Stomach (tissue), 9 donors: ENCODE results near the gene ZFP2. TPM values are rescaled to one million over a fixed set of nuclear protein-coding genes. Genes with fewer than 3 reads are reported as not detected.

Experiments used
- DNase-seq, 2 donors: peaks; one replicate each; pipeline versions ENCODE4 v3.0.0 to v3.0.0-alpha.2; 2013 to 2019
- H3K27ac ChIP-seq, 5 donors: fragments of 200-600 bp in 4 of 5; sonication (generic) in 4 of 5; one replicate each; pipeline ENCODE4 v1.5.1; 2013 to 2019; ENCODE audit warnings: mild to moderate bottlenecking in 1 of 5, moderate library complexity in 1 of 5
- H3K27me3 ChIP-seq, 3 donors: fragments of 200-600 bp; sonication (generic); one replicate each; pipeline ENCODE4 v1.5.1; 2017 to 2019; ENCODE audit warnings: mixed run types in 1 of 3
- H3K36me3 ChIP-seq, 4 donors: fragments of 200-600 bp; sonication (generic); 1 replicate in 3 of 4; 2 replicates in 1 of 4; pipeline ENCODE4 v1.5.1; 2016 to 2019
- H3K4me1 ChIP-seq, 4 donors: fragments of 200-600 bp; sonication (generic); one replicate each; pipeline ENCODE4 v1.5.1; 2016 to 2019
- H3K4me3 ChIP-seq, 4 donors: fragments of 200-600 bp; sonication (generic) in 3 of 4; one replicate each; pipeline ENCODE4 v1.5.1; 2016 to 2019; ENCODE audit warnings: mild to moderate bottlenecking in 1 of 4
- H3K9me3 ChIP-seq, 4 donors: fragments of 200-600 bp; sonication (generic); one replicate each; pipeline ENCODE4 v1.5.1; 2016 to 2019
- EP300 ChIP-seq: sonication (generic); formaldehyde crosslinking; IDR thresholded peaks from one replicate; pipeline ENCODE4 v1.6.1; 2017; ENCODE audit warnings: antibody characterized with exemption
- POLR2A ChIP-seq, 4 donors: fragments of 450-650 bp; IDR thresholded peaks; one replicate each; pipeline ENCODE4 v1.6.1; 2016; ENCODE audit warnings: antibody characterized with exemption in 4 of 4, control low read depth in 2 of 4, mild to moderate bottlenecking in 1 of 4, moderate library complexity in 1 of 4
- POLR2AphosphoS5 ChIP-seq, 3 donors: sonication (generic); formaldehyde crosslinking; IDR thresholded peaks; one replicate each; pipeline ENCODE4 v1.6.1; 2016; ENCODE audit warnings: antibody characterized with exemption in 3 of 3
- WGBS, 5 donors: extraction: QIAGEN DNeasy Blood & Tissue Kit in 3 of 5; methylation state at CpG; one replicate each; pipeline versions ENCODE4 v1.1.5 to v1.1.7; 2013 to 2018; 5-methylcytosine and 5-hydroxymethylcytosine counted together
- intact Hi-C: fragments of 100-400 bp; cut with DNase I; formaldehyde crosslinking; loops from one replicate; pipeline ENCODE4 v1.15.1; 2023; ENCODE audit warnings: low total_unique reads
- polyA plus RNA-seq, 3 donors: library from polyadenylated mRNA; stranded (reverse); fragments of 200-250 nt; gene quantifications; one replicate each; pipeline ENCODE4 v1.2.3, GENCODE V29; 2013
- total RNA-seq, 5 donors: library from RNA; depleted of rRNA; stranded (reverse); fragments of >200 nt; gene quantifications; one replicate each; pipeline versions ENCODE4 v1.1.0 to v1.2.3, GENCODE V29; 2014 to 2016
- TF ChIP-seq, protein P1 (sequence below), 7 experiments: fragments of 450-650 bp in 4 of 7; fragments of 200-600 bp in 3 of 7; sonication (generic) in 3 of 7; IDR thresholded peaks; one replicate each; pipeline ENCODE4 v1.5.1; 2016 to 2019; ENCODE audit warnings: antibody characterized with exemption in 7 of 7, control low read depth in 2 of 7, mild to moderate bottlenecking in 1 of 7
- donor health status: healthy with polysubstance abuse.
- donor health status: Bipolar disorder and iron deficiency.
- donor health status: healthy.

ZFP2 gene
- total and polyA plus RNA-seq, 8 donors = 0.87 to 128 (median 1.3) TPM

DNA sequence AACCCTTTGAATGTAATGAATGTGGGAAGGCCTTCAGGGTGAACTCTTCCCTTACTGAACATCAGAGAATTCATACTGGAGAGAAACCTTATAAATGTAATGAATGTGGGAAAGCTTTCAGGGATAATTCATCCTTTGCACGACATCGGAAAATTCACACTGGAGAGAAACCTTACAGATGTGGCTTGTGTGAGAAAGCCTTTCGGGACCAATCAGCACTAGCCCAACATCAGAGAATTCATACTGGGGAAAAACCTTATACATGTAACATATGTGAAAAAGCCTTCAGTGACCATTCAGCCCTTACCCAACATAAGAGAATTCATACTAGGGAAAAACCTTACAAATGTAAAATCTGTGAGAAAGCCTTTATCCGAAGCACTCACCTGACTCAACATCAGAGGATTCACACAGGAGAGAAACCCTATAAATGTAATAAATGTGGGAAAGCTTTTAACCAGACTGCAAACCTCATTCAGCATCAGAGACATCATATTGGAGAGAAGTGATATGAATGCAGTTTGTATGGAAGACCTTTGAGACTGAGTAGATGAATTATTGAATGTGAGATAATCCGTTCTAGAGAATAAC, 69.8 kb downstream of the ZFP2 start:
- no peaks in the 10 kb centered on the region for H3K27me3 ChIP-seq
- no peak for TF ChIP-seq POLR2A (IDR thresholded peaks at IDR 0.05)
- TF ChIP-seq, protein P1, sequence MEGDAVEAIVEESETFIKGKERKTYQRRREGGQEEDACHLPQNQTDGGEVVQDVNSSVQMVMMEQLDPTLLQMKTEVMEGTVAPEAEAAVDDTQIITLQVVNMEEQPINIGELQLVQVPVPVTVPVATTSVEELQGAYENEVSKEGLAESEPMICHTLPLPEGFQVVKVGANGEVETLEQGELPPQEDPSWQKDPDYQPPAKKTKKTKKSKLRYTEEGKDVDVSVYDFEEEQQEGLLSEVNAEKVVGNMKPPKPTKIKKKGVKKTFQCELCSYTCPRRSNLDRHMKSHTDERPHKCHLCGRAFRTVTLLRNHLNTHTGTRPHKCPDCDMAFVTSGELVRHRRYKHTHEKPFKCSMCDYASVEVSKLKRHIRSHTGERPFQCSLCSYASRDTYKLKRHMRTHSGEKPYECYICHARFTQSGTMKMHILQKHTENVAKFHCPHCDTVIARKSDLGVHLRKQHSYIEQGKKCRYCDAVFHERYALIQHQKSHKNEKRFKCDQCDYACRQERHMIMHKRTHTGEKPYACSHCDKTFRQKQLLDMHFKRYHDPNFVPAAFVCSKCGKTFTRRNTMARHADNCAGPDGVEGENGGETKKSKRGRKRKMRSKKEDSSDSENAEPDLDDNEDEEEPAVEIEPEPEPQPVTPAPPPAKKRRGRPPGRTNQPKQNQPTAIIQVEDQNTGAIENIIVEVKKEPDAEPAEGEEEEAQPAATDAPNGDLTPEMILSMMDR (IDR thresholded peaks at IDR 0.05) = no peak
- TF ChIP-seq EP300 = no peak
- no peak for TF ChIP-seq POLR2AphosphoS5 (IDR thresholded peaks at IDR 0.05)
- no peak overlapping the region for H3K4me3 ChIP-seq
- H3K4me1 ChIP-seq = no peaks in the 10 kb centered on the region
- peaks cover 22 to 66% (median 43%) of the 10 kb centered on the region in 4 donors for H3K36me3 ChIP-seq
- intact Hi-C loops = no loop called here
- DNase-seq = no peak
- H3K27ac ChIP-seq = no peak overlapping the region
- WGBS, 5 donors = 96 to 98% (median 97%) methylated on average over 5 of the region's 5 CpGs
- H3K9me3 ChIP-seq = peaks cover 59 to 100% (median 85%) of the 10 kb centered on the region in 4 donors

DNA sequence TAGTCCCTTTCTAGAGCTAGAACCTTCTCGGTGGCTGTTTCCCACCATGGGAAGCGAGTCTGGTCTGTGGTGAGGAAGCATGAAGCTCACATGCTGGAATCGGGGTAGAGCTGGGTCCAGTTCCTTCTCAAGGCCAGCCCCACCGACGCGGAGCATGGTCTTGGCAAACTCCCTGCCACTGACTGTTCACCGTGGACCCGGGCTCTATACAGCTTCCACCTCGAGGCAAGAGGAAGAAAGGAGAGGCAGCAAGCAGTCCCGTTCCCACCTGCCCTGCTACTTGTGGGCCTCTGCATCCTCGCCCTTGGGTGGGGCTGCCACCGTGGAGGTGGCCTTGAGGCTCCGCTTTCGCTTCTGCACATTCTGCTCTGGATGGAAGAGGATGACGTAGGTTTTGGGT, 85.7 kb downstream of the ZFP2 start:
- 93 to 96% (median 94%) methylated on average over 15 of the region's 15 CpGs for WGBS, 5 donors
- Histone ChIP-seq H3K4me3 (no peak overlapping the region), H3K27me3 (no peaks in the 10 kb centered on the region), H3K36me3 (peaks cover 0 to 30% (median 6%) of the 10 kb centered on the region in 4 donors), H3K9me3 (peaks cover 51 to 97% (median 92%) of the 10 kb centered on the region in 4 donors), H3K4me1 (no peaks in the 10 kb centered on the region), H3K27ac (no peak overlapping the region)
- intact Hi-C loops = no loop called here
- no peak for DNase-seq
- TF ChIP-seq POLR2A (IDR thresholded peaks at IDR 0.05) = no peak

Other genes with a start within 250 kb of the ZFP2 start
- 10 to 100 TPM in 1 of 5 donors, 1 to 10 TPM in 4; 7.0 to 12.2 (median 7.6) TPM for gene ZNF354A, start 165.3 kb upstream of the ZFP2 start, total RNA-seq
- 10 to 100 TPM in 1 of 3 donors, 1 to 10 TPM in 2; 4.9 to 10.0 (median 6.6) TPM for gene ZNF354A, start 165.3 kb upstream of the ZFP2 start, polyA plus RNA-seq
- gene ZNF354B, start 36.0 kb upstream of the ZFP2 start, total RNA-seq = 10 to 100 TPM in 4 of 5 donors, 1 to 10 TPM in 1; 7.5 to 39.7 (median 23.3) TPM
- gene ZNF354B, start 36.0 kb upstream of the ZFP2 start, polyA plus RNA-seq = 10 to 100 TPM in 1 of 3 donors, 1 to 10 TPM in 2; 2.1 to 10.4 (median 2.7) TPM
- 10 to 100 TPM in 1 of 5 donors, 1 to 10 TPM in 2, under 1 TPM in 1, not detected in 1; 0.45 to 46.7 (median 3.2) TPM for gene ZNF454, start 45.3 kb downstream of the ZFP2 start, total RNA-seq
- under 1 TPM; 0.61 to 0.87 (median 0.80) TPM for gene ZNF454, start 45.3 kb downstream of the ZFP2 start, polyA plus RNA-seq
- not detected for gene GRM6, start 99.4 kb downstream of the ZFP2 start, total RNA-seq
- not detected for gene GRM6, start 99.4 kb downstream of the ZFP2 start, polyA plus RNA-seq
- gene ZNF879, start 127.9 kb downstream of the ZFP2 start, total RNA-seq = 10 to 100 TPM in 1 of 5 donors, 1 to 10 TPM in 4; 1.8 to 18.7 (median 6.4) TPM
- 1 to 10 TPM in 1 of 3 donors, under 1 TPM in 2; 0.76 to 1.9 (median 0.81) TPM for gene ZNF879, start 127.9 kb downstream of the ZFP2 start, polyA plus RNA-seq
- 10 to 100 TPM in 2 of 5 donors, 1 to 10 TPM in 2, not detected in 1; 1.3 to 13.6 (median 7.7) TPM for gene ZNF354C, start 164.5 kb downstream of the ZFP2 start, total RNA-seq
- gene ZNF354C, start 164.5 kb downstream of the ZFP2 start, polyA plus RNA-seq = 1 to 10 TPM in 2 of 3 donors, under 1 TPM in 1; 0.92 to 1.2 (median 1.1) TPM